ENCODE data around the gene MINDY3.

Gene MINDY3

DNA sequence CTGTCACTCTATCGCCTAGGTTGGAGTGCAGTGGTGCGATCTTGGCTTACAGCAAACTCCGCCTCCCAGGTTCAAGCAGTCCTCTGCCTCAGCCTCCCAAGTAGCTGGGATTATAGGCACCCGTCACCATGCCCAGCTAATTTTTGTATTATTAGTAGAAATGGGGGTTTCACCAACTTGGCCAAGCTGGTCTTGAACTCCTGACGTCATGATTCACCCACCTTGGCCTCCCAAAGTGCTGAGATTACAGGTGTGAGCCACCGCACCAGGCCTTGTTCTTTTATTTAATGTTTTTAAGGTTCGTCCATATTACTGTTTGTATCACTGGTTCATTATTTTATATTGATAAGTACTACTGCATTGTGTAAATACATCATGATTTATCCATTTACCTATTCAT is 130.4 kb downstream of the MINDY3 start:
- DNase-seq = no peak

Measured in activated CD8-positive, alpha-beta memory T cell treated with anti-CD3 and anti-CD28 coated beads for 24 hours (primary cell).